ENCODE measurements around the gene PLXNB1.

Gene PLXNB1

GRCh38 chr3:48419149-48419548, 10.7 kb downstream of the PLXNB1 start:
- no peak for DNase-seq (ENCODE audit: low spot score)

- DNase-seq (ENCODE audit: low spot score), result no peak
Measured at GRCh38 chr3:48418651-48419050, 11.2 kb downstream of the PLXNB1 start.

- no peak for DNase-seq (ENCODE audit: low spot score)
Measured at GRCh38 chr3:48418140-48418539, 11.7 kb downstream of the PLXNB1 start.

GRCh38 chr3:48417529-48418108, 12.3 kb downstream of the PLXNB1 start:
- no peak for DNase-seq (ENCODE audit: low spot score)

GRCh38 chr3:48416546-48416945, 13.3 kb downstream of the PLXNB1 start:
- DNase-seq (ENCODE audit: low spot score), result no peak

- no peak for DNase-seq (ENCODE audit: low spot score)
Measured at GRCh38 chr3:48416091-48416505, 13.8 kb downstream of the PLXNB1 start.

- DNase-seq (ENCODE audit: low spot score), result no peak
Measured at GRCh38 chr3:48415251-48415953, 14.5 kb downstream of the PLXNB1 start.

GRCh38 chr3:48414376-48415250, 15.3 kb downstream of the PLXNB1 start:
- DNase-seq (ENCODE audit: low spot score), result peak; percentile 56

- no peak for DNase-seq (ENCODE audit: low spot score)
Measured at GRCh38 chr3:48413611-48414010, 16.3 kb downstream of the PLXNB1 start.

GRCh38 chr3:48413086-48413485, 16.8 kb downstream of the PLXNB1 start:
- no peak for DNase-seq (ENCODE audit: low spot score)

- no peak for DNase-seq (ENCODE audit: low spot score)
Measured at GRCh38 chr3:48412375-48413001, 17.4 kb downstream of the PLXNB1 start.

GRCh38 chr3:48411606-48412374, 18.1 kb downstream of the PLXNB1 start:
- DNase-seq (ENCODE audit: low spot score), result no peak

- no peak for DNase-seq (ENCODE audit: low spot score)
Measured at GRCh38 chr3:48411041-48411588, 18.8 kb downstream of the PLXNB1 start.

- no peak for DNase-seq (ENCODE audit: low spot score)
Measured at GRCh38 chr3:48410205-48411040, 19.5 kb downstream of the PLXNB1 start.

- DNase-seq (ENCODE audit: low spot score), result no peak
Measured at GRCh38 chr3:48409291-48410201, 20.3 kb downstream of the PLXNB1 start.

GRCh38 chr3:48408823-48409281, 21.0 kb downstream of the PLXNB1 start:
- no peak for DNase-seq (ENCODE audit: low spot score)

- DNase-seq (ENCODE audit: low spot score), result no peak
Measured at GRCh38 chr3:48407542-48408099, 22.3 kb downstream of the PLXNB1 start.

- no peak for DNase-seq (ENCODE audit: low spot score)
Measured at GRCh38 chr3:48406443-48407431, 23.1 kb downstream of the PLXNB1 start.

Measured in Ammon's horn (tissue), 1 donor.